ENCODE data around the gene PRIM1.
"Not testable (repeated sequence)": the region's sequence is repeated elsewhere in the genome, so short reads cannot be mapped to it uniquely, and the experiment has no call there.

The PRIM1 gene

DNA sequence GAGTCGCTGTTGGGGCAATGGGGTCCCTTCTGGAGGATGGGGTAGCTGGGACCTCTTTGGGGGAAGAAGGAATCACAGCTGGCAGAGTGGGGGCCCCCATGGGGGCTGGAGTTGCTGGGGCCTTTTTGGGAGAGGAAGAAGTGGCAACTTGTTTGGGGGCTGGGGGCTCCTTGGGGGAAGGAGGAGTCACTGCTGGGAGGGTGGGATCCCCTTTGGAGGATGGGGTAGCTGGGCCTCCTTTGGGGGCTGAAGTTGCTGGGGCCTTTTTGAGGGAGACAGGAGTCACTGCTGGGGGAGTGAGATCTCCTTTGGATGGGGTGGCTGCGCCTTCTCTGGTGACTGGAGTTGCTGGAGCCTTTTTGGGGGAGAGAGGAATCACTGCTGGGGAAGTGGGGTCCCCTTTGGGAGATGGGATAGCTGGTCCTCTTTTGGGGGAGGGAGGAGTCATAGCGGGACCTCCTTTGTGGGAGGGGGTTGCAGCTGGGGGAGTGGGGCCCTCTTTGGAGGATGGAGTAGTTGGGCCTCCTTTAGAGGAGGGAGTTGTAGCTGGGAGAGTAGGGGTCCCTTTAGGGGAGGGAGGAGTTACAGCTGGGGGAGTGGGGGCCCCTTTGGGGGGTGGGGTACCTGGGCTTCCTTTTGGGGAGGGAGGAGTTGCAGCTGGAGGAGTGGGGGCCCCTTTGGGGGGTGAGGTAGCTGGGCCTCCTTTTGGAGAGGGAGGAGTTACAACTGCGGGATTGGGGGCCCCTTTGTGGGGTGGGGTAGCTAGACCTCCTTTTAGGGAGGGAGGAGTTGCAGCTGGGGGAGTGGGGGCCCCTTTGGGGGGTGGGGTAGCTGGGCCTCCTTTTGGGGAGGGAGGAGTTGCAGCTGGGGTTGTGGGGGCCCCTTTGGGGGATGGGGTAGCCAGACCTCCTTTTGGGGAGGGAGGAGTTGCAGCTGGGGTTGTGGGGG, 34.9 kb downstream of the PRIM1 start:
- DNase-seq (ENCODE audit: low read depth, low spot score): no peak

DNA sequence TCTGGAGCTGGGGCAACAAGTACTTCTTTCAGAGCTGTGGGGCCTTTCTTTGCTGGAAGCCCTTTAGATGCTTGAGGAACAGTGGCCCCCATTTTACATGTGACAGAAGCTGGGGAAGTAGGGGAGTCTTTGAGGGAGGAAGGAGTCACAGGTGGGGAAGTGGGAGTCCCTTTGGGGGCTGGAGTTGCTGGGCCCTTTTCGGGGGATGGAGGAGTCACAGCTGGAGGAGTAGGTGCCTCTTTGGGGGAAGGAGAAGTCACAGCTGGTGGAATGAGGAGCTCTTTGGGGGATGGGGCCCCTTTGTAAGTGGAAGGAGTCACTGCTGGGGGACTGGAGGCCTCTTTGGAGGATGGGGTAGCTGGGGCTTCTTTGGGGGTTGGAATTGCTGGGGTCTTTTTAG, 35.7 kb downstream of the PRIM1 start:
- DNase-seq (ENCODE audit: low read depth, low spot score): no peak

DNA sequence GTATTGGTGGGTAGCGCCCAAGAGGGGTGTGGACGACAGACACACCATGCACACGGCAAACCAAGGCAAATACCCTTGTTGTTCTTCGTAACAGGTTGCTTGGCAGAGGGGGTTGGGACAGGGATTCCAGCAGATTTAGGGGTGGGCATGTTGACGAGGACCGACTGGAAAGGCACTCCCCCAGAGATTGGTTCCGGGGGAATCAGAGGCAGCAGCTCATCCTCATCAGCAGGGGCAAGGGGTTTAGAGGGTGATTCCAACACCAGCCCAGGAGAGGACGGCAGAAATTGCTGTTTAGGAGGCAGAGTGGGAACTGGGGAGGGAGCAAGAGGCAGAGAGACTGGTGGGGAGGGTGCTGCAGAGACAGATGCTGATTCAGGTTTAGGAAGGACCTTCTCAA, 36.3 kb downstream of the PRIM1 start:
- no peak for DNase-seq (ENCODE audit: low read depth, low spot score)

DNA sequence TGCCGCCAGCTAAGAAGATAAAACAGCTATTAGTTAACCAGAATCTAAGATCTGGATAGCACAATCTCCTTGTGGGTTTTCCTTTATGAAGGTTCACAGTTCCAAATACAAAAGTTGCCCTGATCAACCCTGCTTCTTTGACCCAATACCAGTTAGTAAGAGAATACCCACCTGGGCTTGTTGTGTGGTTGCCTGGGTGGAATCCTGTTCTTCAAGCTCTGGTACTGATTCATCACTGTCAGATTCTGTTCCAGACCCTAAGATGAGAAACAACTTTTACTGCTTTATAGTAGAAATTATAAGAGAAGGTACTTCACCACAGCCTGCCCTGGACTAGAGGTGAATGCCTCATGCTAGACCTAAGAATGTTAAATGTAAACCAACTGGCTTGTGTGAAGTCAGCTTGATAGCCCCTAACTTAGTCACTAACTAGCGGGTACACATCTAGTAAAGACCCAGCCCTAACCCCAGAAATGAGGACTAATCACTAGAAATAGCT, 37.6 kb downstream of the PRIM1 start:
- no peak for DNase-seq (ENCODE audit: low read depth, low spot score)

DNA sequence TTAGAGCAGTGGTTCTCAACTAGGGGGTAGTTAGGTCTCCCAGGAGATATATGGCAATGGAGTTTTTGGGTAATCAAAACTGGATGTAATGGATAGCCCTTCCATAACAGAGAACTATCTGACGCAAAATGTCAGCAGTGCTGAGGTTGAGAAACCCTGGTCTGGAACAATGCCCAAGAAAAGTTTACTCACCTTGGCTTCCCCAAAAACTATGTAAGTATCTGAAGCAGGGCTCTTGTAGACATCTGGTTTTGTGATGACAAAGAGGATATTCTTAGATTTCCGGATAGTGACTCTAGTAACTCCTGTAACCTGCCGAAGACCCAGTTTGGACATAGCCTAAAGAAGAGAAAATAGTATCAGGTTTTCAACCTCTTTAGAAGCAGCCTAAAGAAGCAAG, 38.8 kb downstream of the PRIM1 start:
- DNase-seq (ENCODE audit: low read depth, low spot score): no peak

DNA sequence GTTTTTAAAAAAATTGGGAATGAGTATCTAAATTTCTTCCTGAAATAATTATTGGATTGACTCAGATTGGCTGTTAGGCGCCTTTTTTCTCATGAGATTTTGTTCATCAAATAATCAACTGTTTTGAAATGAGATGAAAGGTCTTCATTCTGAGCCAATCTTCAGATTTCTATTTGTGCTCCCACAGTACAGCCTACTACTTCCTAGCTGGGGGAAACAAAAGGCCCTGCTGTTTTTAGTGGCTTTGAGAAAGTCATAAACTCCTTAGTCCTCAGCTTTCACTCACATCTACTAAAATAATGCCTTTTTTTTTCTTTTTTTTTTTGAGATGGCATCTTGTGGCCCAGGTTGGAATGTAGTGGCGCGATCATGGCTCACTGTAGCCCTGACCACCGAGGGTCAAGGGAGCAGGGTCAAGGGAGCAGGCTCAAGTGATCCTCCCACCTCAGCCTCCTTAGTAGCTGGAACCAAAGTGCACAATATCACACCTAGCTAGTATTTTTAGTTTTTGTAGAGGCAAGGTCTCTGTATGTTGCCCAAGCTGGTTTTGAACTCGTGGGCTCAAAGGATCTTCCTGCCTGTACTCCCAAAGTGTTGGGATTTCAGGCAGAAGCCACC, 42.3 kb downstream of the PRIM1 start:
- DNase-seq (ENCODE audit: low read depth, low spot score): no peak

DNA sequence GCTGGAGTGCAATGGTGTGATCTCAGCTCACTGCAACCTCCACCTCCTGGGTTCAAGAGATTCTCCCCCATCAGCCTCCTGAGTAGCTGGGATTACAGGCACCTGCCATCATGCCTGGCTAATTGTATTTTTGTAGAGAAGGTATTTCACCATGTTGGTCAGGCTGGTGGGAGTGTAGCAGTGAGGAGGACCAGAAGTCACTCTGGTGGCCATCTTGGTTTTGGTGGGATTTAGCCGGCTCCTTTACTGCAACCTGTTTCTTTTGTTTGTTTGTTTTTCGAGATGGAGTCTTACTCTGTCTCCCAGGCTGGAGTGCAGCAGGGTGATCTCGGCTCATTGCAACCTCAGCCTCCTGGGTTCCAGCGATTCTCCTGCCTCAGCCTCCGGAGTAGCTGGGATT, 47.6 kb downstream of the PRIM1 start:
- not testable (repeated sequence) for DNase-seq (ENCODE audit: low read depth, low spot score)

DNA sequence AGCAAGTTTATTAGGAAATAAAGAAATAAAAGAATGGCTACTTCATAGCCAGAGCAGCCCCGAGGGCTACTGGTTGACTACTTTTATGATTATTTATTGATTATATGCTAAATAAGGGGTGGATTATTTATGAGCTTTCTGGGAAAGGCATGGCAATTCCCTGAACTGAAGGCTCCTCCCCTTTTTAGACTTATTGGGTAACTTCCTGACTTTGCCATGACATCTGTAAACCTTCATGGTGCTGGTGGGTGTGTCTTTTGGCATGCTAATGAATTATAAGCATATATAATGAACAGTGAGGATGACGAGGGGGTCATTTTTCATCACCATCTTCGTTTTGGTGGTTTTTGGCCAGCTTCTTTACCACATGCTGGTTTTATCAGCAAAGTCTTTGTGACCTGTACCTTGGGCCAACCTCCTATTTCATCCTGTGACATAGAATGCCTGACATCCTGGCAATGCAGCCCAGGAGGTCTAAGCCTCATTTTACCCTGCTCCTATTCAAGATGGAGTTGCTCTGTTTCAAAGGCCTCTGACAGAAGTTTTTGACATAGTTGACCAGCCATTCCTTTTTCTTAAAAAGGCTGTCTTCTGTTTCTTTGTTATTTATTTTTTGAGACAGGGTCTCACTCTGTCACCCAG, 53.0 kb downstream of the PRIM1 start:
- no peak for DNase-seq (ENCODE audit: low read depth, low spot score)

DNA sequence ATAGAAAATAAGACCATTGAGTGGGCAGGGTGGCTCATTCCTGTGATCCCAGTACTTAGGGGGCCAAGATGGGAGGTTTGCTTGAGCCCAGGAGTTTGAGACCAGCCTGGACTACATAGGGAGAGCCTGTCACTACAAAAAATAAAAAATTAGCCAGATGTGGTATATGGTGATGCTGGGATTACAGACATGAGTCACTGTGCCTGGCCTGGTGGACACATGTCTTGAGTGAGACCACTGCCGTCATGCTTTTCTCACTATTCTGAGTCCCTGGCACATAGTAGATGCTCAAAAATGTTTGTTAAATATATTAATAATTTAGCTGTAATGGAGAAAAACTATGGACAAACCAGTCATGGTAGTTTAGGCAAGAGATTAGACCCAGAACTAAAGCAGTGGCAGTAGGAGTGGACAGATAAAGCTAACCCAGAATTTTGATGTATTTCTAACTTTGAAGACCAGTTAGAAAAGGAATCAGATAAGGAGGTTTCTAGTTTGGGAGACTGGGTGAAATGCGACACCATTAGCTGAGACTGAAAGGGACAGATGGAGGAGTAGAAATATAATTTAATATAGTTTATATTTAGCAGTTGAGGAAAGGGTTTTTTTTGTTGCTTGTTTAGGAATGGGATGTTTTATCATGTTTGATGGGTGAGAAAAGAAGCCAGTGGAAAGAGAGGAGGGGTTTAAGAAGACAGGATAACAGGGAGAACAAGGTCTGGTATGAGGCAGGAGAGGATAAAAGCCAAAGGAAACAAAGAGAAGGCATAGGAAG, 56.6 kb downstream of the PRIM1 start:
- no peak for DNase-seq (ENCODE audit: low read depth, low spot score)

DNA sequence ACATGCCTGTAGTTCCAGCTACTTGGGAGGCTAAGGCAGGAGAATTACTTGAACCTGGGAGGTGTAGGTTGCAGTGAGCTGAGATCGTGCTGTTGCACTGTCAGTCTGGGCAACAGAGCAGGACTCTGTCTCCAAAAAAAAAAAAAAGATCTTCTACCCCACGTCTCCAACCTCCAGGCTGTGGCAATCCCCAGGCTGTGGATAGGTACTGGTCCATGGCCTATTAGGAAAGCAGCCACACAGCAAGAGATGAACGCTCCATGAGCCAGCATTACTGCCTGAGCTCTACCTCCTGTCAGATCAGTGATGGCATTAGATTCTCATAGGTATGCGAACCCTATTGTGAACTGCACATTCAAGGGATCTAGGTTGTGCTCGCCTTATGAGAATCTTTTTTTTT, 58.0 kb downstream of the PRIM1 start:
- DNase-seq (ENCODE audit: low read depth, low spot score): no peak

DNA sequence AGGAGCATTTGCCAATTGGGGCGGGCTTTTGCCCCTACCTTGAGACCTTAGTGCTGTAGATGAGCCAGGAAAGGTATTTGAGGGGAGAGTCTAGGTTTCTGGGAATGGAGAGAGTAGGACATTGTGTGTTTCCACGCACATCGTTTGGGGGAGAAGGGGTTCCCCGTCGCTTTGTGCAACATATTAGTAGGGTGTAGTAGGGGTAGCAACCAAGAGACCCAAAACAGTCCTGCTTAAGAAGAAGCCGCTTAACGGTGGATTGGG, 63.3 kb downstream of the PRIM1 start:
- no peak for DNase-seq (ENCODE audit: low read depth, low spot score)

DNA sequence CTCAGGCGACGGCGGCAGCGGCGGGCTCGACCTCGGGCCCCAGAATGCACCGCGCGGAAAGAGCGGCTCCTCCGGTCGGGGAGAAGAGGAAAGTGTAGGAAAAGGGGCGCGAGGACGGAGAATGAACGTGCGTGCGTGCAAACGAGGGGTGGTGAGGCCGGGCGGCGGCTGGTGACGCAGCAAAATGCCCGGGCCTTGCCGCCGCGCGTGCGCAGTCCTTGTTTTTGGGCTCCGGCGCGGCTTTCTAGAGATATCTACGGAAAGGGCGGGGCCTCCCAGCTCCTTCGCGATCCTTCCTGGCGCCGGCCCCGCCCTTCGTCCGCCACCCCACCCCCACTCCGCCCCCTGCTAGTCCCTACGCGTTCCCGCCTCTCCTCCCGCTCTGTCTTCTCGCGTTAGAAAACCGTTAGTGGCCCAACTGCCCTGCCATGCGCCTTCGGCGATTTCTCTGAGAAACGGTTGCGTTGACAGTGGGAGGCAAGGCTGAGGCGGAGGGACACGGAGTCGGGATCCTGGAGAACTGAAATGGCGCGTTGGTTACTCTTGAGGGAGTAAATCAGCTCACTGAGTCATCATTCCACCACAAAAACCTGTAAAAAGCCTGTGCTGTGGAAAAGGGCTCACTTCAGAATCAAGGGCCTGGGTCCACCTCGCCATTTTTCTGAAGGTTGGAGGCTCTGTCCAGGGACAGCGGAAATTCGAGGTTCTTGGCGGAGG, 63.8 kb downstream of the PRIM1 start, which contains the start of gene PTGES3:
Gene PTGES3 (minus strand): TSS at position 156 of the 717 bp plus-strand sequence. CDS start 285 bp downstream, outside the sequence.
- peak; percentile 96 for DNase-seq (ENCODE audit: low read depth, low spot score)

DNA sequence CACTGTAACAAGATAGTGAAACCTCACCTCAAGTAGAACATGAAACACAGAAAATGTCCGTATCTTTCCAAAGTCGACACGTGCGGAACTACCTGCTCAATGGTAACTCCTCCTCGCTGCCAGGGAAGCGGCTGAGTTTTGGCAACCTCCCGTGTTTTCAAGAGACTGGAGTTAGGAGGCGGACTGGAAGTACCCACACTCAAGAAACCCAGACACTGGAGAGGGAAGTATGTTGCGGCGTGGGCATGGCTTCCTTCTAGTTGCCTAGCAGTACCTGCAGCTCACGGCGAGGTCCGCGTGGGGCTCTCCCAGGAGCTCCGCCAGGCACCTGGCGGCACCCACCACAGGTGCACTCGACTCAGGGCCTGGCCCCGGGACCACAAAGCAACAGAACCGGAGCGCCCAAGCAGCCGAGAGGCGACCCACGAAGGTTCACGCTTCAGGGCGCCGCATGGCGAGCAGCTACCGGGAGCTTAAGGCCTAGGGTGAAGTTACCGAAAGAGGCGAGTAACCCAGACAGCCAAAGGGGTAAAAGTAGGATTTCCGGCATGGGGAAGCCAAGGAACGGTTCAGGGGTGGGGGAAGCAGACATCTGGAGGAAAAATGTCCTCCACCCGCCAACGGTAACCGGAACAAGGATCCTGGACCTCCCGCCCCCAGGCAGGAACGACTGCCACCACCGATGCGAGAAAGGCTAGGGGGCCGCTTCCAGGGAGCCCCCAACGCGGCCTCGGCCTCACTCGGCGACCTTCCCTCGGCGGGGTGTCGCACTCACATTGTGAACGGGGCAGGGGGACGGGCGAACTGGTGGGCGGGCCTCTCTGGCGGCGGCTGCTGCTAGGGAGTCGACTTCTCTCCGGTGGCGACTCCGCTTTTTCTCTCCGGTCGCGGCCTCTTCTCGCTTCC, 64.6 kb downstream of the PRIM1 start:
- DNase-seq (ENCODE audit: low read depth, low spot score): no peak

DNA sequence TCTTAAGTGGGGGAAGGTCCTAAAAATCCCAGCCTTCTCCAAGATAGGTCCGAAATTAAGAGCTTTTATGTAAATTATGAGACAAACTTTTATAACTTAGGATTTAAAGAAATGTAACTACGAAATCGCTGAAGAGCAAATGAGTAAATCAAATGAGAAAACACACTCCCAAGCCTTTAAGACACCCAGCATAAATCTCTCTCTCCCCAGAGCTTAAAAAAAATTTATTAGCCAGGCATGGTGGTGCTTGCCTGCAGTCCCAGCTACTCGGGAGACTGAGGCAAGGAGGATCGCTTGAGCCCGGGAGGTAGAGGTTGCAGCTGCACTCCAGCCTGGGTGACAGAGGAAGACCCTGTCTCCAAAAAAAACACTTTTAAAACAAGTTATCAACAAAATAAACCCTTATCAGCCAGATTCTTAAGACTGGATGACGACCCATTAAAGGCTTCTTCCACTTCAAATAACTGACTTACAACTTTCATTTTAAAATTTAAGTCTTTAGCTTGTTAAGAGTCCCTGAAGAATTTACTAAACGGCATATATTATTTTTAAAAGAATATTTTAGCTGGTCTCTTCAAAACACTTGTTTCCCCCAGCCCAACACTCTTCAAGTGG, 67.3 kb downstream of the PRIM1 start:
- no peak for DNase-seq (ENCODE audit: low read depth, low spot score)

DNA sequence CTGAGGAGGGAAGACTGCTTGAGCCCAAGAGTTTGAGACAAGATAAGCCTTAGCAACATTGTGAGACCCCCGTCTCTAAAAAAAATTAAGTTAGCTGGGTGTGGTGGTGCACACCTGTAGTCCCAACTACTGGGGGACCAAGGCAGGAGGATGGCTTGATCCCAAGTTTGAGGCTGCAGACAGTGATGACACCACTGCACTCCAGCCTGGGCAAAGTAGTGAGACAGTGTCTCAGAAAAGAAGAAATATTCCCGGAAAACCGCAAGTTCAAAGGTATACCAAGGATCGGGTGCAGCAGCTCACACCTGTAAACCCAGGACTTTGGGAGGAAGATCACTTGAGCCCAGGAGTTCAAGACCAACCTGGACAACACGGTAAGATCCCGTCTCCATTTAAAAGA, 69.8 kb downstream of the PRIM1 start:
- no peak for DNase-seq (ENCODE audit: low read depth, low spot score)
